Measurements from ENCODE around the gene ETNK1.

The ETNK1 gene

GRCh38 chr12:22635812-22636211, 10.8 kb downstream of the ETNK1 start:
- DNase-seq, result no peak

GRCh38 chr12:22640851-22641250, 15.9 kb downstream of the ETNK1 start:
- no peak for DNase-seq

GRCh38 chr12:22641353-22642053, 16.5 kb downstream of the ETNK1 start:
- no peak for DNase-seq

GRCh38 chr12:22648668-22649067, 23.7 kb downstream of the ETNK1 start:
- DNase-seq, result no peak

GRCh38 chr12:22653075-22653474, 28.1 kb downstream of the ETNK1 start:
- DNase-seq, result no peak

GRCh38 chr12:22653791-22654190, 28.8 kb downstream of the ETNK1 start:
- DNase-seq, result no peak

GRCh38 chr12:22656376-22656775, 31.4 kb downstream of the ETNK1 start:
- DNase-seq, result no peak

- no peak for DNase-seq
Measured at GRCh38 chr12:22656831-22657230, 31.9 kb downstream of the ETNK1 start.

GRCh38 chr12:22657538-22657937, 32.6 kb downstream of the ETNK1 start:
- DNase-seq, result no peak

- DNase-seq, result no peak
Measured at GRCh38 chr12:22658214-22658613, 33.2 kb downstream of the ETNK1 start.

GRCh38 chr12:22662356-22662755, 37.4 kb downstream of the ETNK1 start:
- DNase-seq, result no peak

- no peak for DNase-seq
Measured at GRCh38 chr12:22665476-22665875, 40.5 kb downstream of the ETNK1 start.

GRCh38 chr12:22667122-22667521, 42.2 kb downstream of the ETNK1 start:
- no peak for DNase-seq

- DNase-seq, result no peak
Measured at GRCh38 chr12:22668441-22668840, 43.5 kb downstream of the ETNK1 start.

GRCh38 chr12:22670762-22671161, 45.8 kb downstream of the ETNK1 start:
- no peak for DNase-seq

- no peak for DNase-seq
Measured at GRCh38 chr12:22672951-22673350, 48.0 kb downstream of the ETNK1 start.

- no peak for DNase-seq
Measured at GRCh38 chr12:22677781-22678574, 53.0 kb downstream of the ETNK1 start.

- DNase-seq, result no peak
Measured at GRCh38 chr12:22682663-22683062, 57.7 kb downstream of the ETNK1 start.

GRCh38 chr12:22683131-22683530, 58.2 kb downstream of the ETNK1 start:
- DNase-seq, result no peak

- no peak for DNase-seq
Measured at GRCh38 chr12:22684140-22685118, 59.5 kb downstream of the ETNK1 start.

GRCh38 chr12:22686193-22686592, 61.2 kb downstream of the ETNK1 start:
- no peak for DNase-seq

GRCh38 chr12:22687361-22688076, 62.5 kb downstream of the ETNK1 start:
- no peak for DNase-seq

- no peak for DNase-seq
Measured at GRCh38 chr12:22689876-22690275, 64.9 kb downstream of the ETNK1 start.

All from cortex of kidney (tissue), 1 donor.